Esophagus squamous epithelium (tissue), 5 donors: ENCODE measurements around the gene RNF144A. TPM values are rescaled to one million over a fixed set of nuclear protein-coding genes. Genes with fewer than 3 reads are reported as not detected.

Experiments used
- DNase-seq: peaks from one replicate; lab custom pipeline; 2025; lab: John Stamatoyannopoulos, UW
- H3K27ac ChIP-seq, 4 donors: fragments of 200-600 bp; sonication (generic); one replicate each; pipeline ENCODE4 v1.5.1; 2016 to 2019; ENCODE audit warnings: mild to moderate bottlenecking in 1 of 4
- H3K27me3 ChIP-seq, 4 donors: fragments of 200-600 bp; sonication (generic); 1 replicate in 3 of 4; 2 replicates in 1 of 4; pipeline versions ENCODE4 v1.5.1 to v1.6.0; 2017 to 2021; ENCODE audit warnings: antibody characterized with exemption in 1 of 4
- H3K36me3 ChIP-seq, 3 donors: fragments of 200-600 bp; sonication (generic); one replicate each; pipeline ENCODE4 v1.5.1; 2016 to 2019
- H3K4me1 ChIP-seq, 3 donors: fragments of 200-600 bp; sonication (generic); one replicate each; pipeline ENCODE4 v1.5.1; 2017 to 2019
- H3K4me3 ChIP-seq, 4 donors: fragments of 200-600 bp; sonication (generic); 1 replicate in 3 of 4; 2 replicates in 1 of 4; pipeline ENCODE4 v1.5.1; 2016 to 2019; ENCODE audit warnings: mild to moderate bottlenecking in 2 of 4, moderate library complexity in 1 of 4
- H3K9me3 ChIP-seq, 3 donors: fragments of 200-600 bp; sonication (generic); one replicate each; pipeline ENCODE4 v1.5.1; 2016 to 2019
- POLR2A ChIP-seq, 4 donors: fragments of 450-650 bp; IDR thresholded peaks; one replicate each; pipeline ENCODE4 v1.6.1; 2017; ENCODE audit warnings: antibody characterized with exemption in 4 of 4, mild to moderate bottlenecking in 4 of 4, moderate library complexity in 3 of 4
- WGBS, 2 donors: methylation state at CpG; one replicate each; pipeline ENCODE4 v1.1.5; 2018; 5-methylcytosine and 5-hydroxymethylcytosine counted together
- intact Hi-C: fragments of 100-400 bp; cut with DNase I; formaldehyde crosslinking; loops from one replicate; pipeline ENCODE4 v1.15.0; 2022
- total RNA-seq, 4 donors: library from RNA; depleted of rRNA; stranded (reverse); fragments of >200 nt; gene quantifications; one replicate each; pipeline ENCODE4 v1.1.0, GENCODE V29; 2016
- TF ChIP-seq, protein P1 (sequence below), 6 experiments: fragments of 450-650 bp in 4 of 6; fragments of 200-600 bp in 2 of 6; sonication (generic) in 2 of 6; IDR thresholded peaks; one replicate each; pipeline ENCODE4 v1.5.1; 2016 to 2019; ENCODE audit warnings: antibody characterized with exemption in 6 of 6, mild to moderate bottlenecking in 4 of 6, moderate library complexity in 4 of 6
- donor health status: DM: yes; HTN: yes; CAD: no.

RNF144A gene
- total RNA-seq, 4 donors from 2014 or later: 6.2 to 11.6 (median 8.2) TPM

DNA sequence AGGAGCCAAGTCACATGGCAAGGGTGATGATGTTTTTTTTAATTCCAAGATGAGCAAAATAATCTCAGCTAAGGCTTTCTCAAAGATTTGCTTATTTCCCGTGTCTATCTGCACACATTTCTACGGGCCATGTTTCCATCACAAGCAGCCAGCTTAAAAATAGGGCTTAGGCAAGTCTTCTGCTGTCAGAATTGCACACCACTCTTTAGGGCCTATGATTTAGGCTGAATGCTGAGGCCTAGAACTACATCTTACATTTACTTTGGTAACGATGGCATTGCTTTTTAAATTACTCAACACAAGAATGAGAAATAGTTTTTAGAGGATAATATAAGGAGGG is 144.2 kb downstream of the RNF144A start:
- TF ChIP-seq, protein P1, sequence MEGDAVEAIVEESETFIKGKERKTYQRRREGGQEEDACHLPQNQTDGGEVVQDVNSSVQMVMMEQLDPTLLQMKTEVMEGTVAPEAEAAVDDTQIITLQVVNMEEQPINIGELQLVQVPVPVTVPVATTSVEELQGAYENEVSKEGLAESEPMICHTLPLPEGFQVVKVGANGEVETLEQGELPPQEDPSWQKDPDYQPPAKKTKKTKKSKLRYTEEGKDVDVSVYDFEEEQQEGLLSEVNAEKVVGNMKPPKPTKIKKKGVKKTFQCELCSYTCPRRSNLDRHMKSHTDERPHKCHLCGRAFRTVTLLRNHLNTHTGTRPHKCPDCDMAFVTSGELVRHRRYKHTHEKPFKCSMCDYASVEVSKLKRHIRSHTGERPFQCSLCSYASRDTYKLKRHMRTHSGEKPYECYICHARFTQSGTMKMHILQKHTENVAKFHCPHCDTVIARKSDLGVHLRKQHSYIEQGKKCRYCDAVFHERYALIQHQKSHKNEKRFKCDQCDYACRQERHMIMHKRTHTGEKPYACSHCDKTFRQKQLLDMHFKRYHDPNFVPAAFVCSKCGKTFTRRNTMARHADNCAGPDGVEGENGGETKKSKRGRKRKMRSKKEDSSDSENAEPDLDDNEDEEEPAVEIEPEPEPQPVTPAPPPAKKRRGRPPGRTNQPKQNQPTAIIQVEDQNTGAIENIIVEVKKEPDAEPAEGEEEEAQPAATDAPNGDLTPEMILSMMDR (IDR thresholded peaks at IDR 0.05): no peak
- TF ChIP-seq POLR2A (IDR thresholded peaks at IDR 0.05): no peak
- H3K27ac ChIP-seq: no peak overlapping the region
- no peak overlapping the region for H3K4me3 ChIP-seq
- DNase-seq: no peak
- H3K9me3 ChIP-seq: no peaks in the 10 kb centered on the region
- H3K36me3 ChIP-seq: no peaks in the 10 kb centered on the region
- WGBS, 2 donors: 67 to 68% methylated on average over 3 of the region's 3 CpGs
- intact Hi-C loops: no loop called here
- H3K4me1 ChIP-seq: peaks cover 0 to 27% (median 3%) of the 10 kb centered on the region in 3 donors
- H3K27me3 ChIP-seq: no peaks in the 10 kb centered on the region

DNA sequence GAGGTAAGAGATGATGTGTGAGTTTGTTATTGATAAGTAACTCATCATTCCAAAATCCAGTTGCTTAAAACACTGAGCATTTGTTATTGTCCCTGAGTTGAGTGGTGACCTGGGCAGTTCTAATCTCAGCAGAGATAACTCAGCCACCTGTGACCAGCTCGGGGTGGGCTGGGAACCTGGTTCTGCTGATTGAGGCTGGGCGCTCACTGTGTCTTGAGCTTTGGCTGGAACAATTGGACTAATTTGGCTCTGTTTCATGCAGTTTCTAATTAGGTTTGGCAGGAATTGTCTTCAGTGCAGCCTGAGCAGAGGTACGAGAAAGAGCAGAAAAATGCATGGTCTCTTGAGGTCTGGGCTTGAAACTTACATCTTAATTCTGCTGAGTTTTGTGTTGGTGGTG is 144.7 kb downstream of the RNF144A start:
- TF ChIP-seq, protein P1 (IDR thresholded peaks at IDR 0.05): no peak
- no peak for TF ChIP-seq POLR2A (IDR thresholded peaks at IDR 0.05)
- H3K9me3 ChIP-seq: no peaks in the 10 kb centered on the region
- no peak overlapping the region for H3K27ac ChIP-seq
- intact Hi-C loops: no loop called here
- no peak for DNase-seq
- 76 to 82% methylated on average over 3 of the region's 3 CpGs for WGBS, 2 donors
- no peaks in the 10 kb centered on the region for H3K36me3 ChIP-seq
- H3K27me3 ChIP-seq: no peaks in the 10 kb centered on the region
- H3K4me3 ChIP-seq: no peak overlapping the region
- peaks cover 0 to 27% (median 3%) of the 10 kb centered on the region in 3 donors for H3K4me1 ChIP-seq

DNA sequence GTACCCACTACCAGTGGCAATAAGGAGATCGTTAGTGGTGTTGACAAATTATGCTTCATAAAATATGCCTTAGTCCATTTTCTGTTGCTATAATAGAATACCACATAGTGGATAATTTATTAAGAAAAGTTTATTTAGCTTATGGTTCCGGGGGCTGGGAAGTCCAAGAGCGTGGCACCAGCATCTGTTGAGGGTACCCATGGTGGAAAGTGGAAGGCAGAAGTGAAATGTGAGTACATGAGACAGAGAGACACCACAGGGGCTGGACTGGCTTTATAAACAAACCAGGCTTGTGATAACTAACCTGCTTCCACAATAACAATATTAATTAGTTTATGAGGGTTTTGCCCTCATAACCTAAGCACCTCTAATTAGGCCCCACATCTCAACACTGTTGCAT is 146.6 kb downstream of the RNF144A start:
- Histone ChIP-seq H3K4me1 (peaks cover 0 to 27% (median 3%) of the 10 kb centered on the region in 3 donors), H3K4me3 (no peak overlapping the region), H3K36me3 (no peaks in the 10 kb centered on the region), H3K27ac (no peak overlapping the region), H3K9me3 (no peaks in the 10 kb centered on the region), H3K27me3 (no peaks in the 10 kb centered on the region)
- 73 to 89% methylated on average over 3 of the region's 3 CpGs for WGBS, 2 donors
- no peak for DNase-seq
- no peak for TF ChIP-seq POLR2A (IDR thresholded peaks at IDR 0.05)
- TF ChIP-seq, protein P1 (IDR thresholded peaks at IDR 0.05): no peak
- intact Hi-C loops: no loop called here

DNA sequence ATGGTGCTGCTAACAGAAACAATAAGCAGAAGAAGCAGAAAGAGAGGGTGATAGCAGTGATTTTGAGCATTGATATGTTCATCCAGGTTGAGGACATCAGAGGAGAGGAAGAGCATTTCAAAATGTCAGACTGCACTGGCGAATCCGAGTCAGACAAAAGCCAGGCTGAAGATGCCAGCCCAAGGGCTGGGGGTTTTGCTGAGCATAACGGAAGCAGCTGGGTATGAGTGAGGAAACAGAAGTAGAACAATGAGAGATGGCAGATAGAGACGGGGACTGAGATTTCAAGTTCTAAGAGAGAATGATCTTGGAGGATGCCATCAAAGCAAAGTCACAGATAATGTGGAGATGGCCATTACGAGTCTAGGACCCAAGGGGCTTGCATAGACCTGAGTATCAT is 151.2 kb downstream of the RNF144A start:
- no peaks in the 10 kb centered on the region for H3K36me3 ChIP-seq
- H3K27ac ChIP-seq: no peak overlapping the region
- no peaks in the 10 kb centered on the region for H3K9me3 ChIP-seq
- no peaks in the 10 kb centered on the region for H3K27me3 ChIP-seq
- no peak for DNase-seq
- no peak overlapping the region for H3K4me3 ChIP-seq
- WGBS, 2 donors: 78 to 79% methylated on average over 5 of the region's 5 CpGs
- intact Hi-C loops: no loop called here
- TF ChIP-seq, protein P1 (IDR thresholded peaks at IDR 0.05): no peak
- no peak for TF ChIP-seq POLR2A (IDR thresholded peaks at IDR 0.05)
- H3K4me1 ChIP-seq: no peaks in the 10 kb centered on the region

DNA sequence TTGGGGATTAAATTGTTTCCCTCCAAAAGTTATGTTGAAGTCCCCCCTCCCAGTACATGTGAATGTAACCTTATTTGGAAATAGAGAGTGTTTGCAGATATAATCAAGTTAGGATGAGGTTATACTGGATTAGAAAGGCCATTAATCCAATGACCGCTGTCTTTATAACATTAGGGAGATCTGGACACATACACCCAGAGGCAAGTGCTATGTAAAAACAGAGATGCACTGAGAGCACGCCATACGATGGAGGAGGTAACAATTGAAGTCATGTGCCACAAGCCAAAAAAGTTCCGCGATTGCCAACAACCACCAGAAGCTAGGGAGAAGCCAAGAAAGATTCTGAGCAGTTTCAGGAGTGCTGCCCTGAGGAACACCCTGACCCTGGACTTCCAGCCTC is 153.3 kb downstream of the RNF144A start:
- WGBS, 2 donors: 74 to 84% methylated on average over 5 of the region's 5 CpGs
- no peaks in the 10 kb centered on the region for H3K36me3 ChIP-seq
- no peak for TF ChIP-seq POLR2A (IDR thresholded peaks at IDR 0.05)
- TF ChIP-seq, protein P1 (IDR thresholded peaks at IDR 0.05): no peak
- H3K27me3 ChIP-seq: no peaks in the 10 kb centered on the region
- H3K27ac ChIP-seq: no peak overlapping the region
- no peaks in the 10 kb centered on the region for H3K4me1 ChIP-seq
- DNase-seq: no peak
- H3K4me3 ChIP-seq: no peak overlapping the region
- no peaks in the 10 kb centered on the region for H3K9me3 ChIP-seq
- intact Hi-C loops: no loop called here
